IPS DF 4.7 (cell line): ENCODE measurements around the gene SLC25A33.
"Not testable (repeated sequence)": the region's sequence is repeated elsewhere in the genome, so short reads cannot be mapped to it uniquely, and the experiment has no call there.

Source experiments
- DNase-seq: peaks from one replicate; pipeline ENCODE4 v3.0.0-alpha.2; 2013; ENCODE audit warnings: low spot score; ENCODE audit errors: extremely low read depth

The SLC25A33 gene

DNA sequence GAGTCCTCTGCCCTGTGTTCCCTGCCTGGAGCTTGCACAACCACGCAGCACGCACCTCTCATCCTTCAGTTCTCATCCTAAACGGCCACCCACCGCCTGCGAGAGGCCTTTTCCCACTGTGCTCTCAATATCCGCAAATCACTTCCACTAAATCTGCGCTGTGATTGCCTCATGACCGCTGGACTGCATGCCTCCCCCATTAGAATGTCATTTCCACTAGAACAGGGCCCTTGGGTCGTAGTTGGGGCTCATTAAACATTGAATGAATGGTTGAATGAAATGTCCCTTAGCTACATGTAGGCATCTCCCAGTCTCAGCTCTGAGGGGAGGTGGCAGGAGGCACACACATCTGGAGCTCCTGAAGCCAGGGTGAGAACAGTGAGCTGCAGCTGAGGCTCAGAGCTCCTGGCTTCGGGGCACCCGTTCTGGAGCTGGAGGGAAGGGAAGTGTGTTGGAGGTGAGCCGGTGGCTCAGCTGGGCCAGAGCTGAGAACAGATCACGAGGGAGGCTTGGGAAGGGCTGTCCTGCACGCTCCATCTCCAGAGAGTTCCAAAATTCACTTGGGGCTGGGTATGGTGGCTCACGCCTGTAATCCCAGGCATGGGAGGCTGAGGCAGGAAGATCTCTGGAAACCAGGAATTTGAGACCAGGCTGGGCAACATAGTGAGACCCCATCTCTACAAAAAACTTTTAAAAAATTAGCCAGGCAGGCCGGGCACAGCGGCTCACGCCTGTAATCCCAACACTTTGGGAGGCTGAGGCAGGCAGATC is 79.8 kb downstream of the SLC25A33 start:
- no peak for DNase-seq

DNA sequence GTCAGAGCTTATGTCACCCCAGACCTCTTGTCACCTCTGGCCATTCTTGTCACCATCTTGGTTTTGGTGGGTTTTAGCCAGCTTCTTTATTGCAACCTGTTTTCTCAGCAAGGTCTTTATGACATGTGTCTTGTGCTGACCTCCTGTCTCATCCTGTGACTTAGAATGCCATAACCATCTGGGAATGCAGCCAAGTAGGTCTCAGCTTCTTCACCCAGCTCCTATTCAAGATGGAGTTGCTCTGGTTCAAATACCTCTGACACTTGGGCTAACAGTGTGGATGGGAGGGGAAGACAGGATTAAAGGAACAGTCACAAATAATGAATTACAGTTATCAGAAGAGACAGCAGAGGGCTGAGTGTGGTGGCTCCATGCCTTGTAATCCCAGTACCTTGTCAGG is 81.8 kb downstream of the SLC25A33 start:
- DNase-seq: no peak

- no peak for DNase-seq
These were observed 84.8 kb downstream of the SLC25A33 start for GRCh38 chr1:9624081-9624480.

DNA sequence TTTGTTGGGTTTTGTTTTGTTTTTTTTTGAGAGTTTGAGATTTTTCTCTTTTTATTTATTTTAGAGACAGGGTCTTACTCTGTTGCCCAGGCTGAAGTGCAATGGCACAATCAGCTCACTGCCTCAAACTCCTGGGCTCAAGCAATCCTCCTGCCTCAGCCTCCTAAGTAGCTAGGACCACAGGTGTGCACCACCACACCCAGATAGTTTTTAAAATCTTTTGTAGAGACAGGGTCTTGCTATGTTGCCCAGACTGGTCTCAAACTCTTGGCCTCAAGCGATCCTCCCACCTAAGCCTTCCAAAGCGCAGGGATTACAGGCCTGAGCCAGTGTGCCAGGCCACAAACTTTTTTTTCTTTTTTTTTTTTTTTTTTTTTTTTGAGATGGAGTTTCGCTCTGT is 85.8 kb downstream of the SLC25A33 start:
- DNase-seq: not testable (repeated sequence)

DNA sequence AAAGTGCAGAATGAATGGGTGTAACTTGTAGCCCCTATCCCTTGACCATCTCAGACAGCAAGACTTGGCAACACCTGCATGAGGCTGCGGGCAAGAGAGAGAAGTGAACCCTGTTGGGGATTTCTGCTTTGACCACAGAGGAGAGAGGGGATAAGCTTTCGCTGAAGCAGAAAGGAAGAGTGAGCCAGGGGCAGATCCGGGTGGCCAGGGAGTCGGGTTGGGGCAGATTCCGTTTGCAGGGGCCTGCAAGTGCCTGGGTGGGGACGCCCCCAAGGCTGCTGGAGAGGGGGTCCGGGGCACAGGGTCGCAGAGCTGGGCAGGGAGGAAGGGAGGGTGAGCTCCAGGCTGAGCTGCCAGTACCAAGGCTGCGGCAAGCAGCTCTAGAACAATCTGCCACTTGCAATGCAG is 86.9 kb downstream of the SLC25A33 start:
- DNase-seq: no peak

- DNase-seq: no peak
These were observed 89.5 kb downstream of the SLC25A33 start for GRCh38 chr1:9628541-9629444.

DNA sequence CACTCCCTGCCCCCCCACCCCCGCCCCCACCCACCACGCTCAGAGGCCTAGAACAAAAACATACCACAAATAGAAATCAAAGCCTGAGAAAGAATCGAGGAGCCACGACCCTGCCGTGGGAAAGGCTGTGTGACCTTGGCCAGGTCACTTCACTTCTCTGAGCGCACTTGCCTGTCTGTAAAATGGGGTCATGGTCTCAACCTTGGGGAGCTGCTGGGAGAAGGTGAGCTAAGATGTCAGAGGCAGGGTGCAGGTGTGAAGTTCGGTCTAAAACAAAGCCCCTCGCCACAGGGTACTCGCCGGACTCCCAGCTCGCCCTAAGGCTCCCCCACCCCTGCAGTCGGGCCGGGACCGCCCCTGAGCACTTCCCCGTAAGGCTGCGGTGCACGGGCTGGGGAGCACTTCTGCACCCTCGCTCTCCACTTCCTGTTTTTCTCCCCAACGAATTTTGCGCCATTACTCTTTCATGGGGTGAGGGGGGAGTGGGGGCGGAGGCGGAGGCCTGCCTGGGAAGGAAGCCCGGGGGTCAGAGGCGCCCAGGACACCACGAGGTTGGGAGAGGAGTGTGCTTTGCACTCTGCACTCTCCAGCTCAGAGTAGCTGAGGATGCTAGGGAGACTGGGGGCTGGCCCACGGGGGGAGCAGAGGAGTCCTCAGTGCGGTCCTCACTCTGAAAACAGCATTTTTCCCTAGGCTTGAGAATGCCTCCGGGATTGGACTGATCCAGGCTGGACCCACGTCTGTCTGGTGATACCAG is 90.4 kb downstream of the SLC25A33 start:
- no peak for DNase-seq

GRCh38 chr1:9630331-9631111 is 91.3 kb downstream of the SLC25A33 start:
- no peak for DNase-seq

DNA sequence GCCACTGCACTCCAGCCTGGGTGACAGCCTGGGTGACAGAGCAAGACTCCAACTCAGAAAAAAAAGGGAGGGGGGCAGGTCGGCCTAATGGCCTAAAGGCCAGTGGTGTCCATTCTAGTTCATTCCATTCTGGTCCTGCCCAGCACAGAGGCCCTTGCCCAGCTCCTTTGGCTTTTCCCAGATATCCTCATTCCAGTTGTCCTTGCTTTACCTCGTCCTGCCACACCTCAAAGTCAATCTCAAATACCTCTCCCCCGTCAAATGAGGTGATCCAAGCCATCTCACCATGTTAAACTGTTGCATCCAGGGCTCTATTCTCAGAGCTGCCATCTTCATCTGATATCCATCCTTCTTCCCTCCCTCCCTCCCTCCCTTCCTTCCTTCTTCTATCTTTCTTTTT is 92.3 kb downstream of the SLC25A33 start:
- DNase-seq: no peak

GRCh38 chr1:9633493-9633892 is 94.2 kb downstream of the SLC25A33 start:
- no peak for DNase-seq

DNA sequence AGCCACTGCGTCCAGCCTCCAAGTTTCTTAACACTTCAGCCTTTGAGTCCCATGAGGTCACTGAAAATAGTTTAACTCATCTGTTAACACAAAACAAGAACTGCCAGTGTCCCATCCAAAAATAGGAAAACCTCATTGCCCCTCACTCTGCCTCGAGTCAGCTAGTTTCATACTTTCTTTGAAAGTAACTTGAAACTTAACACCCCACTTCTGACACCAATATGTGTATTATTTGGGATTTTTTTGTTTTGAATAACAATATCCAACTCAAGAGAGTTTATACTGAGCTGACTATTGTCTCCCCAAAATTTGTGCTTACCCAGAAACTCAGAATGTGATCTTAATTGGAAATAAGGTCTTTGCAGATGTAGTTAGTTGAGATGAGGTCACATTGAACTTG is 95.3 kb downstream of the SLC25A33 start:
- no peak for DNase-seq
